Loucy (cell line): Measurements from ENCODE around the gene TMEM163.

ENCODE experiments used
- CTCF ChIP-seq: fragments of 200-600 bp; sonication (generic); conservative IDR thresholded peaks from 2 replicates; pipeline ENCODE4 v1.5.1; 2014; ENCODE audit warnings: mild to moderate bottlenecking, antibody characterized with exemption, low read length
- EZH2phosphoT487 ChIP-seq: fragments of 200-600 bp; IDR thresholded peaks from 2 replicates; pipeline ENCODE4 v1.6.1; 2018; ENCODE audit warnings: antibody characterized with exemption, mild to moderate bottlenecking, moderate library complexity, borderline replicate concordance

- TF ChIP-seq CTCF (no peak), EZH2phosphoT487 (no peak)
Observed at GRCh38 chr2:134636714-134637113, 82.1 kb downstream of the TMEM163 start.
